ENCODE data around the gene FFAR3.
A peak's percentile ranks its signal among the peaks of the same experiment; 100 is the strongest.

Gene FFAR3

GRCh38 chr19:35341006-35341405 lies 17.3 kb upstream of the FFAR3 start:
- Histone ChIP-seq H3K4me1 (ENCODE audit: control insufficient read depth, insufficient read depth, low read length) (no peaks in the 10 kb centered on the region), H3K4me3 (ENCODE audit: low read depth, low read length) (no peak overlapping the region), H3K36me3 (ENCODE audit: control insufficient read depth in 2 of 2, insufficient read depth in 1 of 2, low read length in 2 of 2) (no peaks in the 10 kb centered on the region), H3K27ac (ENCODE audit: extremely low read depth, low read depth, low read length) (no peak overlapping the region), H3K9me3 (ENCODE audit: control insufficient read depth, insufficient read depth, low read depth, low read length) (no peaks in the 10 kb centered on the region)
- ChIA-PET CTCF (interaction anchor here (2.4 kb wide), 1 partner anchor 12 kb away, joined by 12 read pairs; no protein-coding TSS in a partner anchor), POLR2A (no interaction called here)
- no peak for TF ChIP-seq ZNF654 (tag by site-specific recombination; IDR thresholded peaks at IDR 0.05; ENCODE audit: low read depth)
- no peak for TF ChIP-seq HOXD13 (CRISPR knock-in tag; IDR thresholded peaks at IDR 0.05; ENCODE audit: borderline replicate concordance)
- TF ChIP-seq BCL11B (tag by site-specific recombination; IDR thresholded peaks at IDR 0.05; ENCODE audit: low read depth) = no peak
- TF ChIP-seq MYNN (tag by site-specific recombination; IDR thresholded peaks at IDR 0.05; ENCODE audit: borderline replicate concordance) = no peak
- no peak for TF ChIP-seq MZF1 (tag by site-specific recombination; IDR thresholded peaks at IDR 0.05; ENCODE audit: borderline replicate concordance)
- no peak for TF ChIP-seq BCL6B (tag by site-specific recombination; IDR thresholded peaks at IDR 0.05)
- no peak for TF ChIP-seq ZNF792 (tag by site-specific recombination; IDR thresholded peaks at IDR 0.05)
- TF ChIP-seq ZNF624 (tag by site-specific recombination; IDR thresholded peaks at IDR 0.05) = no peak
- TF ChIP-seq SP2 (tag by site-specific recombination; IDR thresholded peaks at IDR 0.05) = no peak
- no peak for TF ChIP-seq ZSCAN18 (tag by site-specific recombination; IDR thresholded peaks at IDR 0.05)
- TF ChIP-seq ZNF747 (tag by site-specific recombination; IDR thresholded peaks at IDR 0.05) = no peak

GRCh38 chr19:35341565-35342225 lies 16.6 kb upstream of the FFAR3 start:
- ChIA-PET CTCF (interaction anchor here (1.3 to 2.4 kb wide), 3 partner anchors 11 to 169 kb away, joined by 3 to 12 read pairs (median 6); no protein-coding TSS in a partner anchor), POLR2A (no interaction called here)
- Histone ChIP-seq H3K4me1 (ENCODE audit: control insufficient read depth, insufficient read depth, low read length) (no peaks in the 10 kb centered on the region), H3K27ac (ENCODE audit: extremely low read depth, low read depth, low read length) (no peak overlapping the region), H3K36me3 (ENCODE audit: control insufficient read depth in 2 of 2, insufficient read depth in 1 of 2, low read length in 2 of 2) (no peaks in the 10 kb centered on the region), H3K9me3 (ENCODE audit: control insufficient read depth, insufficient read depth, low read depth, low read length) (no peaks in the 10 kb centered on the region), H3K4me3 (ENCODE audit: low read depth, low read length) (no peak overlapping the region)
- no peak for TF ChIP-seq BCL11A (tag by site-specific recombination; IDR thresholded peaks at IDR 0.05; ENCODE audit: low read depth)
- TF ChIP-seq ZEB2 (tag by site-specific recombination; IDR thresholded peaks at IDR 0.05) = no peak
- no peak for TF ChIP-seq KLF17 (tag by site-specific recombination; IDR thresholded peaks at IDR 0.05)
- peak; percentile 37; the same call in 1 of the 2 replicates for TF ChIP-seq ZNF148 (tag by site-specific recombination; IDR thresholded peaks at IDR 0.05; ENCODE audit: borderline replicate concordance)
- 0 out of 2 replicates have a peak, but pooled peaks have one; percentile 8 for TF ChIP-seq ZNF398 (tag by site-specific recombination; IDR thresholded peaks at IDR 0.05)
- no peak for TF ChIP-seq ZNF223 (tag by site-specific recombination; IDR thresholded peaks at IDR 0.05)
- TF ChIP-seq FEZF1 (tag by site-specific recombination; IDR thresholded peaks at IDR 0.05) = no peak
- TF ChIP-seq ZNF623 (tag by site-specific recombination; IDR thresholded peaks at IDR 0.05) = no peak
- TF ChIP-seq ZNF366 (tag by site-specific recombination; conservative IDR thresholded peaks at IDR 0.05) = peak; percentile 97
- no peak for TF ChIP-seq ATF2 (tag by site-specific recombination; IDR thresholded peaks at IDR 0.05; ENCODE audit: low read depth)
- no peak for TF ChIP-seq ZNF394 (tag by site-specific recombination; IDR thresholded peaks at IDR 0.05; ENCODE audit: borderline replicate concordance)
- no peak for TF ChIP-seq RBAK (tag by site-specific recombination; IDR thresholded peaks at IDR 0.05)
- TF ChIP-seq ZNF239 (tag by site-specific recombination; IDR thresholded peaks at IDR 0.05) = no peak
- no peak for TF ChIP-seq ZNF175 (tag by site-specific recombination; IDR thresholded peaks at IDR 0.05)
- TF ChIP-seq ZNF560 (tag by site-specific recombination; IDR thresholded peaks at IDR 0.05; ENCODE audit: borderline replicate concordance) = no peak

Data from HEK293 (cell line).